Neuronal stem cell (in vitro differentiated cells): Measurements from ENCODE around the gene WNK3.

ENCODE experiments used
- DNase-seq: peaks from one replicate; pipeline ENCODE4 v3.0.0-alpha.2; 2013; ENCODE audit warnings: low spot score
- H2AFZ ChIP-seq: one replicate; pipeline ENCODE4 v1.6.1; 2013; ENCODE audit warnings: mild to moderate bottlenecking, low read length, inconsistent platforms
- H2AK5ac ChIP-seq: 2 replicates; pipeline ENCODE4 v1.6.1; 2013; ENCODE audit warnings: low read depth, mild to moderate bottlenecking, inconsistent platforms, low read length, moderate library complexity, mixed read lengths
- H2BK120ac ChIP-seq: 2 replicates; pipeline ENCODE4 v1.6.1; 2013; ENCODE audit warnings: low read depth, mild to moderate bottlenecking, inconsistent platforms, low read length, moderate library complexity, mixed read lengths
- H2BK12ac ChIP-seq: one replicate; pipeline ENCODE4 v1.6.1; 2013; ENCODE audit warnings: low read length, inconsistent platforms
- H2BK15ac ChIP-seq: 2 replicates; pipeline ENCODE4 v1.6.1; 2013; ENCODE audit warnings: mild to moderate bottlenecking, low read length, inconsistent platforms, mixed read lengths
- H2BK5ac ChIP-seq: one replicate; pipeline ENCODE4 v1.6.1; 2013; ENCODE audit warnings: inconsistent platforms, mild to moderate bottlenecking, low read length, moderate library complexity
- H3K14ac ChIP-seq: one replicate; pipeline ENCODE4 v1.6.1; 2013; ENCODE audit warnings: low read length, inconsistent platforms
- H3K18ac ChIP-seq: 2 replicates; pipeline ENCODE4 v1.6.1; 2013; ENCODE audit warnings: low read length, inconsistent platforms
- H3K23ac ChIP-seq: 2 replicates; pipeline ENCODE4 v1.6.1; 2013; ENCODE audit warnings: low read depth, mild to moderate bottlenecking, mixed read lengths, low read length, inconsistent platforms; ENCODE audit not compliant: poor library complexity
- H3K27ac ChIP-seq: replicated peaks from 3 replicates; pipeline ENCODE4 v1.5.1; 2013; ENCODE audit warnings: low read length, inconsistent platforms
- H3K27me3 ChIP-seq, 3 experiments: 2 replicates each; pipeline ENCODE4 v1.6.1; 2013; ENCODE audit warnings: low read length in 3 of 3, mild to moderate bottlenecking in 2 of 3, inconsistent platforms in 1 of 3, low read depth in 1 of 3, mixed read lengths in 1 of 3, moderate library complexity in 1 of 3; ENCODE audit not compliant: control insufficient read depth in 3 of 3, insufficient read depth in 3 of 3
- H3K36me3 ChIP-seq, 2 donors: replicated peaks in 1 of 2; 2 replicates each; pipeline ENCODE4 v1.6.1; 2013; ENCODE audit warnings: low read length in 2 of 2; ENCODE audit not compliant: control insufficient read depth in 2 of 2, insufficient read depth in 2 of 2
- H3K4ac ChIP-seq: 2 replicates; pipeline ENCODE4 v1.6.1; 2013; ENCODE audit warnings: inconsistent platforms, mild to moderate bottlenecking, low read length, moderate library complexity
- H3K4me1 ChIP-seq, 2 donors: 1 replicate in 1 of 2; 2 replicates in 1 of 2; pipeline ENCODE4 v1.6.1; 2013; ENCODE audit warnings: low read length in 2 of 2, low read depth in 1 of 2; ENCODE audit not compliant: control insufficient read depth in 2 of 2, insufficient read depth in 1 of 2
- H3K4me2 ChIP-seq: one replicate; pipeline ENCODE4 v1.6.1; 2013; ENCODE audit warnings: mild to moderate bottlenecking, low read length, inconsistent platforms; ENCODE audit not compliant: insufficient read depth, poor library complexity, severe bottlenecking
- H3K4me3 ChIP-seq, 2 donors: 2 replicates each; pipeline ENCODE4 v1.5.1; 2013; ENCODE audit warnings: low read length in 2 of 2, mild to moderate bottlenecking in 2 of 2, inconsistent platforms in 1 of 2, moderate library complexity in 1 of 2
- H3K79me1 ChIP-seq: one replicate; pipeline ENCODE4 v1.6.1; 2013; ENCODE audit warnings: low read depth, mild to moderate bottlenecking, inconsistent platforms, low read length, moderate library complexity
- H3K9ac ChIP-seq: one replicate; pipeline ENCODE4 v1.6.1; 2013; ENCODE audit warnings: mild to moderate bottlenecking, low read depth, low read length, inconsistent platforms; ENCODE audit not compliant: poor library complexity
- H3K9me3 ChIP-seq, 2 donors: replicated peaks in 1 of 2; 2 replicates each; pipeline versions ENCODE3 to v1.6.1; 2013; ENCODE audit warnings: low read length in 2 of 2, mild to moderate bottlenecking in 2 of 2, inconsistent platforms in 1 of 2, low read depth in 1 of 2, mixed read lengths in 1 of 2, moderate library complexity in 1 of 2; ENCODE audit not compliant: control insufficient read depth in 2 of 2, insufficient read depth in 1 of 2
- H4K8ac ChIP-seq: one replicate; pipeline ENCODE4 v1.6.1; 2013; ENCODE audit warnings: low read depth, mild to moderate bottlenecking, inconsistent platforms, low read length, moderate library complexity
- H4K91ac ChIP-seq: one replicate; pipeline ENCODE4 v1.6.1; 2013; ENCODE audit warnings: low read length, low read depth, mild to moderate bottlenecking, inconsistent platforms; ENCODE audit not compliant: poor library complexity
- WGBS, 2 donors: extraction: QIAGEN DNeasy Blood & Tissue Kit; methylation state at CpG; one replicate each; pipeline ENCODE4 v1.1.7; 2013; ENCODE audit warnings: missing lambda C conversion rate in 2 of 2, mixed read lengths in 1 of 2; ENCODE audit not compliant: insufficient read length in 2 of 2, insufficient replicate concordance in 1 of 2; ENCODE audit errors: extremely low coverage in 2 of 2; 5-methylcytosine and 5-hydroxymethylcytosine counted together

The WNK3 gene

DNA sequence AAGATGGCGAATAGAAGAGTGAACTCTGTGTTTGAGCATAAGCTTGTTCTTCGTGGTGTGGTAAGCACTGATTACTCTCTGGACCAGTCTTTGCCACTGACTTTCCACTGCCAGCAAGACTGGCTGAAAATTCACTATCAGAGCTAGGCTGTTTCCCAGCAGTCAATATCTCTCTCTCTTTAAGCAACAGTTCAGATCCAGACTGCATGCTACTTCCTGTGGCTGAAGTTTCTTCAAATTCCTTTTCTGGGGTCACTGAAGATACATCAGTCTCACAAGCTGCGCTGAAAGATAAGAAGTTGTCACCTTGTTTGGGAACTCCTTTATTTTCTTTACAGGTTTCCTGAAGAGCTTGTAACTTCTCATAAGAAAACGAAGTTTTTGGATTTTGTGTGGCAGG lies 120.8 kb downstream of the WNK3 start:
- no peak for DNase-seq
- no peak overlapping the region for H3K14ac ChIP-seq
- H3K4me3 ChIP-seq, result no peak overlapping the region
- no peak overlapping the region for H4K8ac ChIP-seq
- H4K91ac ChIP-seq, result no peak overlapping the region
- no peak overlapping the region for H3K23ac ChIP-seq
- no peak overlapping the region for H3K4me2 ChIP-seq
- WGBS, 2 donors, result no CpG with 5 or more reads among the region's 4 CpGs
- no peak overlapping the region for H3K9ac ChIP-seq
- peaks cover 4 to 24% of the 10 kb centered on the region in 2 donors for H3K36me3 ChIP-seq
- no peak overlapping the region for H3K18ac ChIP-seq
- no peak overlapping the region for H2AFZ ChIP-seq
- H2AK5ac ChIP-seq, result no peak overlapping the region
- H3K27me3 ChIP-seq, result no peaks in the 10 kb centered on the region
- no peaks in the 10 kb centered on the region for H3K4me1 ChIP-seq
- H3K9me3 ChIP-seq, result peaks cover 0 to 9% of the 10 kb centered on the region in 2 donors
- H3K4ac ChIP-seq, result no peak overlapping the region
- no peak overlapping the region for H3K27ac ChIP-seq
- H2BK12ac ChIP-seq, result no peak overlapping the region
- H3K79me1 ChIP-seq, result no peaks in the 10 kb centered on the region
- no peak overlapping the region for H2BK15ac ChIP-seq
- H2BK120ac ChIP-seq, result no peak overlapping the region
- no peak overlapping the region for H2BK5ac ChIP-seq

GRCh38 chrX:54230435-54231148 lies 127.3 kb downstream of the WNK3 start:
- Histone ChIP-seq H2AK5ac (no peak overlapping the region), H3K9me3 (no peaks in the 10 kb centered on the region), H3K27ac (no peak overlapping the region), H3K23ac (no peak overlapping the region), H4K8ac (no peak overlapping the region), H3K36me3 (peaks cover 0 to 16% of the 10 kb centered on the region in 2 donors), H2BK120ac (no peak overlapping the region), H2BK5ac (no peak overlapping the region), H2BK15ac (no peak overlapping the region), H2AFZ (no peak overlapping the region), H4K91ac (no peak overlapping the region), H3K79me1 (no peaks in the 10 kb centered on the region), H3K27me3 (no peaks in the 10 kb centered on the region), H3K4ac (no peak overlapping the region), H3K14ac (no peak overlapping the region), H3K18ac (no peak overlapping the region), H2BK12ac (no peak overlapping the region), H3K4me3 (no peak overlapping the region), H3K4me2 (no peak overlapping the region), H3K9ac (no peak overlapping the region), H3K4me1 (no peaks in the 10 kb centered on the region)
- DNase-seq, result no peak
- WGBS, 2 donors, result no CpG with 5 or more reads among the region's 4 CpGs

DNA sequence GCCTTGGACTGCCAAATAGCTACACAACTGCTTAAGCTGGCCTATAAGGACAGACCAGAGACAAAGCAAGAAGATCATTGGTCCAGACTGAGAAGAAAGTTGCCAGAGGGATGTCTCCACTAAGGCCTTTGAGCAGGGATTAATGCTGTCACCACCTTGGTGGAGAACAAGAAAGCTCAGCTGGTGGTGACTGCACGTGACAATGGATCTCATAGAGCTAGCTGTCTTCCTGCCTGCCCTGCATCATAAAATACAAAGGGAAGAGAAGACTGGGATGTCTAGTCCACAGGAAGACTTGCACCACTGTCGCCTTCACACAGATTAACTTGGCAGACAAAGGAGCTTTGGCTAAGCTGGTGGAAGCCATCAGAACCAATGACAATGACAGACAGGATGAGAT lies 134.3 kb downstream of the WNK3 start:
- Histone ChIP-seq H3K18ac (no peak overlapping the region), H3K79me1 (no peaks in the 10 kb centered on the region), H2AK5ac (no peak overlapping the region), H3K36me3 (peaks cover 0 to 8% of the 10 kb centered on the region in 2 donors), H3K14ac (no peak overlapping the region), H3K9me3 (no peaks in the 10 kb centered on the region), H2BK12ac (no peak overlapping the region), H4K8ac (no peak overlapping the region), H3K4me1 (peaks cover 0 to 3% of the 10 kb centered on the region in 2 donors), H3K4me2 (no peak overlapping the region), H4K91ac (no peak overlapping the region), H3K23ac (no peak overlapping the region), H2AFZ (no peak overlapping the region), H3K4ac (no peak overlapping the region), H3K9ac (no peak overlapping the region), H2BK120ac (no peak overlapping the region), H3K27me3 (no peaks in the 10 kb centered on the region), H2BK15ac (no peak overlapping the region), H3K27ac (no peak overlapping the region), H2BK5ac (no peak overlapping the region), H3K4me3 (no peak overlapping the region)
- WGBS, 2 donors, result no CpG with 5 or more reads among the region's 2 CpGs
- DNase-seq, result no peak

GRCh38 chrX:54213603-54214002 lies 144.2 kb downstream of the WNK3 start:
- H2BK5ac ChIP-seq, result no peak overlapping the region

More at GRCh38 chrX:54213603-54214002, 144.2 kb downstream of the WNK3 start:
- Histone ChIP-seq H2BK120ac (no peak overlapping the region), H2BK12ac (no peak overlapping the region), H4K8ac (no peak overlapping the region), H3K14ac (no peak overlapping the region), H3K4me2 (no peak overlapping the region), H3K4ac (no peak overlapping the region), H3K4me1 (no peaks in the 10 kb centered on the region), H3K79me1 (no peaks in the 10 kb centered on the region), H2AK5ac (no peak overlapping the region), H2AFZ (no peak overlapping the region), H3K9me3 (peaks cover 0 to 4% of the 10 kb centered on the region in 2 donors), H3K23ac (no peak overlapping the region), H3K36me3 (no peaks in the 10 kb centered on the region), H3K27ac (no peak overlapping the region), H2BK15ac (no peak overlapping the region), H3K27me3 (no peaks in the 10 kb centered on the region), H3K4me3 (no peak overlapping the region), H3K9ac (no peak overlapping the region), H3K18ac (no peak overlapping the region), H4K91ac (no peak overlapping the region)
- WGBS, 2 donors, result no CpG with 5 or more reads among the region's 3 CpGs
- no peak for DNase-seq
